Endodermal cell (in vitro differentiated cells): ENCODE data around the gene CDR2L. TPM values are rescaled to one million over a fixed set of nuclear protein-coding genes. Genes with fewer than 3 reads are reported as not detected.

Experiments
- DNase-seq: peaks from one replicate; pipeline ENCODE4 v3.0.0-alpha.2; 2017
- H3K27ac ChIP-seq: 2 replicates; pipeline ENCODE4 v1.5.1; 2013; ENCODE audit warnings: mild to moderate bottlenecking, low read depth, low read length, moderate library complexity
- H3K27me3 ChIP-seq: 2 replicates; pipeline ENCODE4 v1.6.1; 2013; ENCODE audit warnings: mild to moderate bottlenecking, low read length, moderate library complexity; ENCODE audit not compliant: insufficient read depth, control insufficient read depth, poor library complexity, severe bottlenecking
- H3K36me3 ChIP-seq: 2 replicates; pipeline ENCODE4 v1.7.0; 2013; ENCODE audit warnings: mild to moderate bottlenecking, low read length, moderate library complexity; ENCODE audit not compliant: control insufficient read depth, insufficient read depth
- H3K4me1 ChIP-seq: one replicate; pipeline ENCODE4 v1.7.0; 2013; ENCODE audit warnings: low read length; ENCODE audit not compliant: control insufficient read depth, insufficient read depth
- H3K4me3 ChIP-seq: 2 replicates; pipeline ENCODE4 v1.5.1; 2013; ENCODE audit warnings: mild to moderate bottlenecking, low read length, moderate library complexity
- H3K9ac ChIP-seq: 2 replicates; pipeline ENCODE4 v1.6.1; 2013; ENCODE audit warnings: mild to moderate bottlenecking, low read length, moderate library complexity; ENCODE audit not compliant: poor library complexity, severe bottlenecking; ENCODE audit errors: extremely low read depth
- H3K9me3 ChIP-seq: 2 replicates; pipeline ENCODE4 v1.6.1; 2013; ENCODE audit warnings: mild to moderate bottlenecking, low read length, moderate library complexity; ENCODE audit not compliant: control insufficient read depth
- H3K27ac Mint-ChIP-seq: 2 replicates; pipeline ENCODE4 v1.8.0; 2020; ENCODE audit warnings: mixed read lengths
- H3K27me3 Mint-ChIP-seq: 2 replicates; pipeline ENCODE4 v1.8.0; 2021; ENCODE audit warnings: mild to moderate bottlenecking, mixed read lengths; ENCODE audit not compliant: insufficient read depth
- H3K36me3 Mint-ChIP-seq: 2 replicates; pipeline ENCODE4 v1.8.0; 2020; ENCODE audit warnings: low read depth, mixed read lengths
- H3K4me1 Mint-ChIP-seq: 2 replicates; pipeline ENCODE4 v1.8.0; 2020; ENCODE audit warnings: mixed read lengths
- H3K4me3 Mint-ChIP-seq: 2 replicates; pipeline ENCODE4 v1.8.0; 2020; ENCODE audit warnings: mild to moderate bottlenecking, moderate library complexity, mixed read lengths
- H3K9me3 Mint-ChIP-seq: 2 replicates; pipeline ENCODE4 v1.8.0; 2020; ENCODE audit warnings: mild to moderate bottlenecking, mixed read lengths
- WGBS, 2 experiments: methylation state at CpG; one replicate each; pipeline versions ENCODE4 v1.1.5 to v1.1.7; 2013; ENCODE audit warnings: missing lambda C conversion rate in 2 of 2, mixed read lengths in 1 of 2; ENCODE audit not compliant: insufficient coverage in 1 of 2, insufficient read length in 1 of 2; 5-methylcytosine and 5-hydroxymethylcytosine counted together
- total RNA-seq, 2 donors: library from RNA; stranded (reverse); fragmentation: NEBNext Ultra II Directional in 1 of 2; extraction: Animal tissue kit (Norgen Biotek cat#: 25700) in 1 of 2; gene quantifications; 2 replicates in 1 of 2; 3 replicates in 1 of 2; pipeline ENCODE4 v1.2.1, GENCODE V29; 2021
- TF ChIP-seq, protein P1 (sequence below): fragments of 200-600 bp; sonication (generic); conservative IDR thresholded peaks from 2 replicates; pipeline ENCODE4 v1.5.0; 2021; ENCODE audit warnings: antibody characterized with exemption, mild to moderate bottlenecking

CDR2L gene
- total RNA-seq, 2 donors from 2014 or later, result 20.4 to 23.6 TPM

DNA sequence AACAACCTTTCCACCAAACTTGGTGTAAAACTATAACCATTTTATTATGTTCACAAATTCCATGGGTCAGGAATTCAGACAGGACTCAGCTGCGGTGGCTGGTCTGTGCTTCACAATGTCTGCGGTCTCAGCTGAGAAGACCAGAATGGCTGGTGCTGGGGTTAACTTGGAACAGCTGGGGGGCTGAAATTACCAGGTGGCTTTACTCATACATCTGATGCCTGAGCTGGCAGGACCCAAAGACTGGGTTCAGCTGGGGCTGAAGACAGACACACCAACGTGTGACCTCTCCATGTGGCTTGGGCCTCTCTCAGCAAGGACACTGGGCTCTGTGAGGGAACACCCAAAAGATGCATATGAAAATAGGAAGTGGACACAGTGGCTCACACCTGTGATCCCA is 9.2 kb upstream of the CDR2L start:
- 77% methylated on average over 3 of the region's 3 CpGs; no CpG with 5 or more reads in 1 of the 2 experiments for WGBS, 2 experiments
- no peak for DNase-seq
- H3K27me3 Mint-ChIP-seq, result peaks cover 49% of the 10 kb centered on the region

DNA sequence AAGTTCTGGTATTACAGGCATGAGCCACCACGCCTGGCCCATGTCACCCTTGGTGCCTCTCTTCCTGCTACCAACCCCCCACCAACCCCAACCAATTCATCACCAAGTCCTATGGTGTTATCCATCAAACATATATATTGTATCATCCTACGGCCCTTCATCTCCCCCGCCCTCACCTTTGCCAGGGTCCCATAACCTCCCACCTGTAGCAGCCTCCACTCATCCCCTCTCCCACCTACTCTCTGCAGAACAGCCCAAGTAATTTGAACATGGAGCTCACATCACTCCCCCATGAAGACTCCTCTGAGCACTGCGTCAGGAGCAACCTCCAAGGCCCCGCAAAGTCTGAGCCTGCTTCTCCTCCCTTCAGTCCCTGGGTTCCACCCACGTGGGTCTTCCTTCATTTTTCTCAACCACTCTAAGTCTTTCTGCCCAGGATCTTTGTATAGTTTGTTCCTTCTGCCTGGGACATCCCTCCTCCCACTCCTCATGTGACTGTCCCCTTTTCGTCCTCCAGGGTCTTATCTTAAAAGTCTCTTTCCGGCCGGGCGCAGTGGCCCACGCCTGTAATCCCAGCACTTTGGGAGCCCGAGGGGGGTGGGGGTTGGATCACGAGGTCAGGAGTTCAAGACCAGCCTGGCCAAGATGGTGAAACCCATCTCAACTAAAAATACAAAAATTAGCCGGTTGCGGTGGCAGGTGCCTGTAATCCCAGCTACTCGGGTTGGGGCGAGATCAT is 7.9 kb upstream of the CDR2L start:
- no peaks in the 10 kb centered on the region for H3K36me3 ChIP-seq
- H3K4me3 ChIP-seq, result no peak overlapping the region
- H3K4me1 Mint-ChIP-seq, result peaks cover 4% of the 10 kb centered on the region
- H3K4me1 ChIP-seq, result peaks cover 4% of the 10 kb centered on the region
- no peak overlapping the region for H3K27ac ChIP-seq
- peaks cover 36% of the 10 kb centered on the region for H3K27me3 Mint-ChIP-seq
- no peak overlapping the region for H3K27ac Mint-ChIP-seq
- H3K4me3 Mint-ChIP-seq, result no peak overlapping the region
- no peaks in the 10 kb centered on the region for H3K9me3 ChIP-seq
- WGBS, 2 experiments, result 85 to 89% methylated on average over 13 to 17 of the region's 17 CpGs
- H3K9me3 Mint-ChIP-seq, result no peaks in the 10 kb centered on the region
- TF ChIP-seq, protein P1, sequence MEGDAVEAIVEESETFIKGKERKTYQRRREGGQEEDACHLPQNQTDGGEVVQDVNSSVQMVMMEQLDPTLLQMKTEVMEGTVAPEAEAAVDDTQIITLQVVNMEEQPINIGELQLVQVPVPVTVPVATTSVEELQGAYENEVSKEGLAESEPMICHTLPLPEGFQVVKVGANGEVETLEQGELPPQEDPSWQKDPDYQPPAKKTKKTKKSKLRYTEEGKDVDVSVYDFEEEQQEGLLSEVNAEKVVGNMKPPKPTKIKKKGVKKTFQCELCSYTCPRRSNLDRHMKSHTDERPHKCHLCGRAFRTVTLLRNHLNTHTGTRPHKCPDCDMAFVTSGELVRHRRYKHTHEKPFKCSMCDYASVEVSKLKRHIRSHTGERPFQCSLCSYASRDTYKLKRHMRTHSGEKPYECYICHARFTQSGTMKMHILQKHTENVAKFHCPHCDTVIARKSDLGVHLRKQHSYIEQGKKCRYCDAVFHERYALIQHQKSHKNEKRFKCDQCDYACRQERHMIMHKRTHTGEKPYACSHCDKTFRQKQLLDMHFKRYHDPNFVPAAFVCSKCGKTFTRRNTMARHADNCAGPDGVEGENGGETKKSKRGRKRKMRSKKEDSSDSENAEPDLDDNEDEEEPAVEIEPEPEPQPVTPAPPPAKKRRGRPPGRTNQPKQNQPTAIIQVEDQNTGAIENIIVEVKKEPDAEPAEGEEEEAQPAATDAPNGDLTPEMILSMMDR, result no peak
- H3K36me3 Mint-ChIP-seq, result no peaks in the 10 kb centered on the region
- H3K27me3 ChIP-seq, result peaks cover 29% of the 10 kb centered on the region
- H3K9ac ChIP-seq, result no peak overlapping the region
- peak; percentile 43 for DNase-seq

More for the DNA sequence above, 9.2 kb upstream of the CDR2L start:
- no peak overlapping the region for H3K27ac ChIP-seq
- no peaks in the 10 kb centered on the region for H3K9me3 ChIP-seq
- Mint-ChIP-seq H3K27ac (no peak overlapping the region), H3K4me1 (peaks cover 4% of the 10 kb centered on the region), H3K36me3 (no peaks in the 10 kb centered on the region), H3K4me3 (no peak overlapping the region), H3K9me3 (no peaks in the 10 kb centered on the region)
- peaks cover 42% of the 10 kb centered on the region for H3K27me3 ChIP-seq
- no peak overlapping the region for H3K4me3 ChIP-seq
- H3K4me1 ChIP-seq, result peaks cover 4% of the 10 kb centered on the region
- no peak overlapping the region for H3K9ac ChIP-seq
- TF ChIP-seq, protein P1, result no peak
- H3K36me3 ChIP-seq, result no peaks in the 10 kb centered on the region

- Histone ChIP-seq H3K4me1 (peaks cover 4% of the 10 kb centered on the region), H3K27me3 (peaks cover 15% of the 10 kb centered on the region), H3K27ac (peak overlapping the region; percentile 50), H3K9ac (peak overlapping the region; percentile 72), H3K9me3 (no peaks in the 10 kb centered on the region), H3K36me3 (no peaks in the 10 kb centered on the region), H3K4me3 (peak overlapping the region; percentile 95)
- Mint-ChIP-seq H3K27ac (peak overlapping the region; percentile 97), H3K4me3 (peak overlapping the region; percentile 74), H3K4me1 (peaks cover 6% of the 10 kb centered on the region), H3K27me3 (peaks cover 19% of the 10 kb centered on the region), H3K36me3 (no peaks in the 10 kb centered on the region), H3K9me3 (no peaks in the 10 kb centered on the region)
- peak; percentile 71 for DNase-seq
- WGBS, 2 experiments, result 83 to 90% methylated on average over 11 to 16 of the region's 16 CpGs
- TF ChIP-seq, protein P1, result no peak
Measured at GRCh38 chr17:74981318-74981978, 6.0 kb upstream of the CDR2L start.
